NCI-H2029 treated with DMSO at 0.1 percent for 48 hours (cell line): Measurements from ENCODE around the gene LGR6.
"Not testable (repeated sequence)": the region's sequence is repeated elsewhere in the genome, so short reads cannot be mapped to it uniquely, and the experiment has no call there.

Experiments
- DNase-seq: peaks from one replicate; lab custom pipeline; 2025; lab: John Stamatoyannopoulos, UW

The LGR6 gene

DNA sequence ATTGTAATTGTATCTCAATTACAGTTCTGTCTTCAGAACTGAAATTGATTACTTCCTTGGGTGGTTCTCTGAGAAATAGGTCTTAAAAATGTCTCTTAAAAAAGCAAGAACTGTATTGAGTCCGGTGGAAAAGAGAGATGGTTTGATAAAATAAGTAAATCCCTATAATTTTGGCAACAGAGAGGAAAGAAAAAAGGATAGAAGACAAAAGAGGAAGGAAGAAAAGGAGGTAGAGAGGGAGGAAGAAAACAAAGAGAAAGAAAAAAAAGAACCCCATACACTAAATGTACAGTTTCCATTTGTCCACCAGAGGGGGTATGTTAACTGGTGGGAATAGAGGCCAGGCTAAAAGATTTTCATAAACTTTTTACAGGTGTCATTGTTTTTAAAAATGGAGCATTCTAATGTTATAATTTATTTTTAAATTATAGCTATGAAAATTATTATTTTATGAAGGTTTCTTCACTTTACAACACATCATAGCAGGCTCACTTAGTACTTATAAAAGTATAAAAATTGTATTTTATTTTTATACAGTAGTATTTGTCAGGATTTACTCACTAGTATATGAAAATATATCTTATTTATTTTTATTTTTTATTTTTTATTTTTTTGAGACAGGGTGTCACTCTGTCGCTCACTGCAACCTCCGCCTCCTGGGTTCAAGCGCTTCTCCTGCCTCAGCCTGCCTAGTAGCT lies 150.2 kb downstream of the LGR6 start:
- peak; percentile 63 for DNase-seq

DNA sequence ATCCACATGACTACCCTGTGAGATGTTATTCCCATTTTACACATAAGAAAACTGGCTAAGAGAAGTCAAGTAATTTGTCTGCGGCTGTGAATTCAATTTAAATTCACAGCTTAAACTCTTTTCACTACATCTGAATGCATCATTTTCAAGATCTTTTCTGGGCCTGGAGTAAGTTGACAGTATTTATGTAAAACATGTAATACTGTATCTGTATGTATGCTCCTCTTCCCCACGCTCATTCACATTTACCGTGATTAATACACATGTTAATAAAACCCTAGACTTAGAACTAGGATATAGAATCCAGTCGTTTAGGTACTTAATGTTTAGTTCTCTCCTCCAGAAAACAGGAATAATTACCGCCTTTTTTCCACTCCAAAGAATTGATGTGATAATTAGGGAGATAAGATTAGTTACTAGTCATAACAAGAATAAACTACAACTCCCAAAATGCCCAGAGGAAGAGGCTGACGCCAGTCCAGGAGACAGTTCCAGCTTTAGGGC lies 154.5 kb downstream of the LGR6 start:
- DNase-seq, result no peak

DNA sequence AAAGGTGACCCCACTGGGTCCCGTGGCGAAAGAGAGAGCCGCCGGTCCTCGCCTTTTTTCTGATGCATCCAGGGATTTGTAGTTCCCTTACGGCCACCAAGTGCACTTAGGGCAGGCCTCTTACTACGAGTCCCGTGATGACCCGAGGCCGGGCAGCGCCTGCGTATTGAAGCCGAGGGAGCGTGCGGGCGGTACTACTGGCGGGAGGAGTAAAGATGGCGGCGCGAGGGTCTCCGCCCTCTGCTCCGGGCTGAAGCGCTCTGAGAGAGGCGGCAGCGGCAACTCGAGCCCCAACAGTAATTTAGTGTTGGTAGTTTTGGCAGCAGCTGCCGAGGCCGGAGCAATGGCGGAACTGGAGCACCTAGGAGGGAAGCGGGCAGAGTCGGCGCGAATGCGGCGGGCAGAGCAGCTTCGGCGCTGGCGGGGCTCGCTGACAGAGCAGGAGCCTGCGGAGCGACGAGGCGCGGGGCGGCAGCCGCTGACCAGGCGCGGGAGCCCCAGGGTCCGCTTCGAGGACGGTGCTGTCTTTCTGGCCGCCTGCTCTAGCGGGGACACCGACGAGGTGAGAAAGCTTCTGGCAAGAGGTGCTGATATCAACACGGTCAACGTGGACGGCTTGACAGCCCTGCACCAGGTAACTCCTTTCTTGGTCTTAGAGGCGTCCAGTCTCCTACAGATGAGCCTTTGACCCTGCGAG lies 155.1 kb downstream of the LGR6 start, which contains the start of gene PPP1R12B:
TSS of gene PPP1R12B (plus strand) at position 191 of the 697 bp plus-strand sequence. CDS start at position 344, 153 bp downstream.
- DNase-seq, result peak; percentile 86

DNA sequence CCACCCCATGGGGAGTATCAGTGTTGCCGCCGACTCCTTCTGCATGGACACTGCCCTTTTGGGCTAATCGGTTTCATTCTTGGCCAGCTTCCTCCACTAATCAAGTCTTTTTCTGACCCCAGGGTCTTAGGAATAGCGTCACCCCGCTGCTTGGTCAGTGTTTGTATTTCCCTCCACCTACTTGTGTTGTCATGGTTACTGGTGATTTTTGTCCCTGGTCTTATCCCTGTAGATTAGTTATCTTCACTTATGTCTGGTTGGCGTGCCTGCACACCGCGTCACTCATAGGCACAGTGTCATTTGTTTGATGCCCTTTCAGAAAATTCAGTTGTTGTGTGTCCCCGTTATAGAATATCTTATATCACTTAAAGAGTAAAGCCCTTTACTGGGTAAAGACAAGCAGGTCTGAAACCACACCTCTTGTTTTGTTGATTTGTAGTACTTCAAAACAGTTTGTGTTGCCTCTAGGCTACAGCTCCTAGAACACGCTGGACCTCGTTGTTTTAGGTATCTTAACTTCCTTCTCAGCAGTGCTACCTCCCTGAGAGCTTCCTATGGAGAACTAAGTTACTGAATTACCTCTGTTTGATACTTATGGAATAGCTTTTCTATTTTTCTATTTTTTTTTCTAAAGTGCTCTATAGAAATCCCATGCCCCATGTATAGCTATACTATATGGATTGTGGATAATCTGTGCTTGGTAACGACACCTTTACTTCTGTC lies 155.8 kb downstream of the LGR6 start:
- no peak for DNase-seq

DNA sequence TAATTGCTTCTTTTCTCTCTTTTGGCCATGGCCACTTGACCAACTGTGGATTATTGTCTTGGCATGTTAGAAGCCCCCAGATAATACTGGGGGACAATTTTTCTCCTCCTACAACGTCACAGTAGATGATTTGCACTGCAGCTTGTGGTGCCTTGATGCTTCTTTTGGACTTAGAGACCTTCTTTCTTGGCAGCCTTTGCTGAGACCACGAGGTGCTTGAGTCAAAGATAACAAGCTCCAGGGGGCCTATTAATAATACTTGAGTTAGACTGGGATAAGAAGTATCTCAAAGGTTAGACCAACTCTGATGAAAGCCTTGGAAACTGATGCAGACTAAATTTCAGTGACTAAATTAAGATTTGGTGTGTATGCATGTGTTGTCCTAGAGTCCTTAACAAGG lies 158.1 kb downstream of the LGR6 start:
- no peak for DNase-seq

DNA sequence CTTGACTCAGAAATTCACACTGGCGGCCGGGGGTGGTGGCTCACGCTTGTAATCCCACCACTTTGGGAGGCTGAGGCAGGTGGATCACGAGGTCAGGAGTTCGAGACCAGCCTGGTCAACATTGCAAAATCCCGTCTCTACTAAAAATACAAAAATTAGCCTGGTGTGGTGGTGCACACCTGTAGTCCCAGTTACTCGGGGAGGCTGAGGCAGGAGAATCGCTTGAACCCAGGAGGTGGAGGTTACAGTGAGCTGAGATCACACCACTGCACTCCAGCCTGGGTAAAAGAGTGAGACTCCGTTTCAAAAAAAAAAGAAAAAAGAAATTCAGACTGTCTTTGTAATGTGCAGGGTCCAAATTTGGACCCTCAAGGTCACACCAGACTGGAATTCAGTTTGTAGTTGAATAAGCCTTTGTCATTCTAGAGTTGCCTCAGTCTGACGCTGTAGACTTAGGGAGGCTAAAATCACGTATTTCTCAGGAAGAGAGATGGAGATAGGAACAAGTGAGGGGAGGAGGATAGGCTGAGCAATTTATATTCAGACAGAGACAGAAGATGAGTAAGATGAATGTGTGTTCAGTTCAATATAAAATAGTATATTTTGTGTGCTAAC lies 159.1 kb downstream of the LGR6 start:
- not testable (repeated sequence) for DNase-seq

DNA sequence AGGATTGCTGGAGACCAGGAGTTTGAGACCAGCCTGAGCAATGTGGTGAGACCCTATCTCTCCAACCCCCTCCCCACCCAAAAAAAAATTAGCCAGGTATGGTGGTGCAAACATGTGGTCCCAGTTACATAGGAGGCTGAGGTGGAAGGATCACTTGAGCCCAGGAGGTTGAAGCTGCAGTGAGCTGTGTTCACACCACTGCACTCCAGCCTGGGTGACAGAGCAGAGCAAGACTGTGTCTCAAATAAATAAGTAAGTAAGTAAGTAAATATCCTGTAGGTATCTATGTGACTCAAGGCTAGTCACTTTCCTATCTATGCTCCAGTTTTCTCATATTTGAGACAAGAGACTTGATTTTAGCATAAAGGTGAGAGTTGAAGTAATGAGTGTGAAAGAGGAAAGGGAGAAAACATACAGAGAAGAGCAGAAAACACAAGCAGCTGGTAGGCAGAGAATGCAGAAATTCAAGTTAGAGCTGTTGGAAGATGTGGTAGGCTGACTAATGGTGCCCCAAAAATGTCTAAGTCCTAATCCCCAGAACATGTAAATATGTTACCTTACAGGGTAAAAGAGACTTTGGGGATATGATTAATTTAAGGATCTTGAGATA lies 162.4 kb downstream of the LGR6 start:
- no peak for DNase-seq

DNA sequence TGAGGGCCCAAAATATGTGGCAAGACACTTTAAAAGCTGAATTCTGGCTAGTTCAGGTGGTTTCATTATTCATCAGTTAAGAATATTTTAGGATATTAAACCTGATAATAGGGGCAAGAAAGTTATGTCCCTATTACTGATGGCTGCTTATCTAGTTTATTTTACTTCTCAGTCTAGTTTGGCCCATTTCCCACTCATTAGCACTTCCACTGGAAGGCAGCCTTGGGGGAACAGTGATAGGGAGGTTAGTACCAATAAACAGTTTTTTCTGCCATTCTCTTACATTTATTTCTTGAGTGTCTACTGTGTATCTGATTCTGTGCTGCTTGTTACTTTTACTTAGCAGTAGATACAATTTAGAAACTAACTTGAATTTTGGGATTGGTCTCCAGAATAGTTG lies 163.9 kb downstream of the LGR6 start:
- DNase-seq, result no peak

DNA sequence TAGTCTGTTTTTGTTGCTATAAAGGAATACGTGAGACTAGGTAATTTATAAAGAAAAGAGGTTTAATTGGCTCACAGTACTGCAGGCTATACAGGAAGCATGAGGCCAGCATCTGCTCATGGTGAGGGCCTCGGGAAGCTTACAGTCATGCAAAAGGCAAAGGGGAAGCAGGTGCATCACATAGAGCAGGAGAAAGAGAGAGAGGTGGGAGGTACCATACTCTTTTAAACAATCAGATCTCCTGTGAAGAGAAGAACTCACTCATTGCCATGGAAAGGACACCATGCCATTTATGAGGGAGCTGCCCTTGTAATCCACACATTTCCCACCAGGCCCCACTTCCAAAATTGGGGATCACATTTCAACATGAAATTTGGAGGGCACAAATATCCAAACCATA lies 167.6 kb downstream of the LGR6 start:
- DNase-seq, result no peak

DNA sequence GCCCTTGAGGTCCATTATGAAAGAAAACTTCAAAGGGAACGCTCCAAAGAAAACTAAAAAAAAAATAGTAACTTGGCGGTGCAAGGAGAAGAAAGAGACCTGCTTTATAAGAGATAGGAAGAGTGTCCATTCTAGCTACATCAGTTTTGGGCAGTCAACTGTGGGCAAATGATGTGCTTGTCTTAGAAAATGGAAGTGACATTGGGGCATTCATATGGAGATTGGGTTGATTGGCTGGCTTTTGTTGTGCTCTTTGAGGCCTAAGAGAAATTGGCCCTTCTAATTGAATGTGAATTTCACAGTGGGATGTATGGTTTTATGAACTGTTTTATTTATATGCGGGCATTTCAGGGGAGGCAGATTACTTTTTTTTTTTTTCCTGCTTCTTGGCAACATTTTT lies 168.1 kb downstream of the LGR6 start:
- DNase-seq, result no peak

DNA sequence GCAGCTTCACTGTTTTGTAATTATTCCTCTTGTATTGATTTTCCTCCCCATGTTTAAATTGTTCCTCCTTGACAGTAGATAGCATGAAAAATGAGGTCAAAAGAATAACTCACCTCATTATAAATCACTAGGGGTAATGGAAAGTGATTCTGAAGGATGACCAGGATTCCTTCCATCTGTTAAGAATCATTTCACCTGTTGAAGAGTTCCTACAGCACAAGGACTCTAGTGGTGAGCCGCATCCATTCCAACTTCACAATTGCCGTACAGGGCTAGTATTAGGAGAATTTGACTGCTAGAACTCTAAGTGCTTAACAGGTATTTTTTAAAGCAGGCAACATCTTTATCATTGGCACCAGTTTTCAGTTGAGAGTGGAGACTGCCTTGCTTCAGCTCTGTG lies 168.6 kb downstream of the LGR6 start:
- no peak for DNase-seq

DNA sequence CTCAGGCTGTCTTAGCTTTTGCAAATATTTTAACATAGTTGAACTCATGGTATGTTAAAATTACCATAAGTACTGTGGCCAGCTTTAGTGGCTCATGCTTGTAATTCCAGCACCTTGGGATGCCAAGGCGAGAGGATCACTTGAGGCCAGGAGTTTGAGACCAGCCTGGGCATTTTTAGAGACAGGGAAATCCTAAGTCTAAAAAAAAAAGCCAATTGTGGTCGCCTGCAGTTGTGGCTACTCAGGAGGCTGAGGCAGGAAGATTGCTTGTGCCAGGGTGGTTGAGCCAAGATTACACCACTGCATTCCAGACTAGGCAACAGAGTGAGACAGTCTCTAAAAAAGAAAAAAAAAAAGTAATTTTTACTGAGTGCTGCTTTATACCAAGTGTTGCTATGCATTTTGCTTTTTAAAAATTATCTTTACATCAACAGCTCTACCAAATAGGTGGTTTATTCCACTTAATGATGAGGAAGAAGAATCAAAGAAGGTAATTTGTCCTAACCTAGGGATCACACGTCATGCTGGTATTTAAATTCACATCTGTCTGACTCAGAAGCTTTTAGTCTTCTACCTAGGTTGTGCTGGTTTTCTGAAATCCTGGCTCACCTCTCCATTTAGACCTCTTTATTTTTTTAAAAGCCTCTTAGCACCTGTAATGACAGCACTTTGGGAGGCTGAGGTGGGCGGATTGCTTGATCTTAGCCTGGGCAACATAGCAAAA lies 171.7 kb downstream of the LGR6 start:
- no peak for DNase-seq

DNA sequence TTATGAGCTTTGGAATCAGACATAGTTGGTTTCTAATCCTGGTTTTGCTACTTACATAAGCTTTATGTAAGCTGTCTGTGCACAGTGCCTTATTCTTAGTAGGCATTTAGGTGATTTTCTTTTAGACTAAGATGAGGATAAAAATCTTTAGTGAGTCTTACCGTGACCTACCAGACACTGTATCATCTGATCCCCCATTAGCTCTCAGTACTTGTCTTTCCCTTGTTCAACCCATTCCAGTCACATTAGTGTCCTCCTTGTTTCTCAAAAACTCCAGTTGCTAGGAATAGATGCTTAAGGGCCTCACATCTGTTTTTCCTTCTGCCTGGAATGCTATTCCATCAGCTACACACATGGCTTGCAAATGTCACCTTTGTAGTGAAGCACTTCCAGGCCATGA lies 173.7 kb downstream of the LGR6 start:
- DNase-seq, result no peak
